WTC11 (cell line): ENCODE results near the gene PNPO.

Experiments used
- GTF2I ChIP-seq: fragments of 250-450 bp; sonication (Bioruptor Pico); conservative IDR thresholded peaks from 2 replicates; pipeline ENCODE4 v1.4.0; 2021; ENCODE audit warnings: mild to moderate bottlenecking
- HMGA2 ChIP-seq: fragments of 250-450 bp; sonication (Bioruptor Pico); IDR thresholded peaks from 2 replicates; pipeline ENCODE4 v1.4.0; 2021; ENCODE audit warnings: mild to moderate bottlenecking, moderate library complexity
- PRRX2 ChIP-seq: fragments of 250-450 bp; sonication (Bioruptor Pico); IDR thresholded peaks from 2 replicates; pipeline ENCODE4 v1.8.0; 2021; ENCODE audit warnings: mild to moderate bottlenecking
- SMAD3 ChIP-seq: sonication (generic); formaldehyde crosslinking; IDR thresholded peaks from 2 replicates; pipeline ENCODE4 v1.8.0; 2022; ENCODE audit warnings: missing genetic modification reagents, mild to moderate bottlenecking, borderline replicate concordance
- TCF7 ChIP-seq: sonication (generic); formaldehyde crosslinking; IDR thresholded peaks from 2 replicates; pipeline ENCODE4 v1.8.0; 2022; ENCODE audit warnings: mild to moderate bottlenecking, low read depth, missing genetic modification reagents, moderate library complexity
- TF ChIP-seq, protein P1 (sequence below): fragments of 200-600 bp; IDR thresholded peaks from 2 replicates; pipeline ENCODE4 v1.8.0; 2022; ENCODE audit warnings: antibody characterized with exemption
- TF ChIP-seq, protein P2 (sequence below): sonication (generic); formaldehyde crosslinking; conservative IDR thresholded peaks from 2 replicates; pipeline ENCODE4 v1.8.1; 2022; ENCODE audit warnings: mild to moderate bottlenecking, missing genetic modification reagents

DNA sequence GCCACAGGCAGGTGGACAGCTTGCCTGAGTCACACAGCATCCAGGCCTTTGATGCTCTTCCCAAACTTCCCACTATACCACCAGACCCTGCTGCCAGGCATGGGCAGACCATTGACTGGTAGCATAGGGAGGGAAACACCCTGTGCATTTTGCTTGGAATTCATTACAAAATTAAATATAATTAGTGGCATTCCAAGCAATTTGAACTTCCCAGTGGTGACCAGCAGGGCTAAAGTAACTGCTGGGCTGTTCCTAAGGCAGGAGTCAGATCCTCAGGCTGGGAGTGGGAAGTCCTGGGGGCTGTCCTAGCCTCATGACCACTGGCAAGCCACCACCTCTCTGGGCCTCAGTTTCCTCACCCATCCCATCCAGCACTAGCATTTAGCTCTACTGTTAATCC is 12.5 kb downstream of the PNPO start:
- no peak for TF ChIP-seq PRRX2 (CRISPR knock-in tag)
- TF ChIP-seq, protein P1, sequence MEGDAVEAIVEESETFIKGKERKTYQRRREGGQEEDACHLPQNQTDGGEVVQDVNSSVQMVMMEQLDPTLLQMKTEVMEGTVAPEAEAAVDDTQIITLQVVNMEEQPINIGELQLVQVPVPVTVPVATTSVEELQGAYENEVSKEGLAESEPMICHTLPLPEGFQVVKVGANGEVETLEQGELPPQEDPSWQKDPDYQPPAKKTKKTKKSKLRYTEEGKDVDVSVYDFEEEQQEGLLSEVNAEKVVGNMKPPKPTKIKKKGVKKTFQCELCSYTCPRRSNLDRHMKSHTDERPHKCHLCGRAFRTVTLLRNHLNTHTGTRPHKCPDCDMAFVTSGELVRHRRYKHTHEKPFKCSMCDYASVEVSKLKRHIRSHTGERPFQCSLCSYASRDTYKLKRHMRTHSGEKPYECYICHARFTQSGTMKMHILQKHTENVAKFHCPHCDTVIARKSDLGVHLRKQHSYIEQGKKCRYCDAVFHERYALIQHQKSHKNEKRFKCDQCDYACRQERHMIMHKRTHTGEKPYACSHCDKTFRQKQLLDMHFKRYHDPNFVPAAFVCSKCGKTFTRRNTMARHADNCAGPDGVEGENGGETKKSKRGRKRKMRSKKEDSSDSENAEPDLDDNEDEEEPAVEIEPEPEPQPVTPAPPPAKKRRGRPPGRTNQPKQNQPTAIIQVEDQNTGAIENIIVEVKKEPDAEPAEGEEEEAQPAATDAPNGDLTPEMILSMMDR, result no peak
- TF ChIP-seq GTF2I (CRISPR knock-in tag), result no peak
- TF ChIP-seq, protein P2, sequence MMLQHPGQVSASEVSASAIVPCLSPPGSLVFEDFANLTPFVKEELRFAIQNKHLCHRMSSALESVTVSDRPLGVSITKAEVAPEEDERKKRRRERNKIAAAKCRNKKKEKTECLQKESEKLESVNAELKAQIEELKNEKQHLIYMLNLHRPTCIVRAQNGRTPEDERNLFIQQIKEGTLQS (CRISPR knock-in tag), result no peak
- TF ChIP-seq HMGA2 (CRISPR knock-in tag), result no peak
- no peak for TF ChIP-seq SMAD3 (CRISPR knock-in tag)
- TF ChIP-seq TCF7 (CRISPR knock-in tag), result no peak
